Transverse colon (tissue), 4 donors: ENCODE results near the gene SULT1C3.

Experiments used
- EP300 ChIP-seq: sonication (generic); formaldehyde crosslinking; IDR thresholded peaks from one replicate; pipeline ENCODE4 v1.6.1; 2017; ENCODE audit warnings: antibody characterized with exemption, low read depth
- POLR2A ChIP-seq: fragments of 450-650 bp; IDR thresholded peaks from one replicate; pipeline ENCODE4 v1.6.1; 2016; ENCODE audit warnings: antibody characterized with exemption, mild to moderate bottlenecking, moderate library complexity
- POLR2AphosphoS5 ChIP-seq, 3 donors: sonication (generic); formaldehyde crosslinking; IDR thresholded peaks; one replicate each; pipeline ENCODE4 v1.6.1; 2016; ENCODE audit warnings: antibody characterized with exemption in 3 of 3
- TF ChIP-seq, protein P1 (sequence below), 5 experiments: fragments of 200-600 bp in 3 of 5; fragments of 450-650 bp in 2 of 5; sonication (generic) in 3 of 5; IDR thresholded peaks; 1 replicate in 2 of 5; 2 replicates in 3 of 5; pipeline ENCODE4 v1.5.1; 2016 to 2017; ENCODE audit warnings: antibody characterized with exemption in 5 of 5, inconsistent platforms in 3 of 5, mild to moderate bottlenecking in 2 of 5, moderate library complexity in 1 of 5

DNA sequence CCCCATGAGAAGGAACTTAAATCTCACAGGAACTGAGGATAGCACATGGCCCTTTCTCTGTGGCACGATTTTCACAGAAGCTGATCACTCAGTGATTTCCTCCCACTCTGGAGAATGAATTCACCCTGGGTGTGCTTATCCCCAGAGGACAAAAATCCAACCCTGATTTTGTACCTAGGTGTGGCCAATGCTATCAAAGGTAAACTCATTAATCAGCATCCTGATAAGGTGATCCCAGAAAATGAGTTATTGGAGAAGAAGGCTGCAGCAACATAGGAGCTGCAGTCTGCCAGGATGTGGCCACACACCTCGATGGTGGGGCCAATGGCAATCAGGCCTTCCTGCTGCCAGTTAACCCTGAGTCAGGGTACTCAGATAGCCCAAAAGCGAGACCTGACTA is 40.7 kb downstream of the SULT1C3 start:
- TF ChIP-seq POLR2A (no peak), POLR2AphosphoS5 (IDR thresholded peaks at IDR 0.05) (no peak), EP300 (no peak)
- TF ChIP-seq, protein P1, sequence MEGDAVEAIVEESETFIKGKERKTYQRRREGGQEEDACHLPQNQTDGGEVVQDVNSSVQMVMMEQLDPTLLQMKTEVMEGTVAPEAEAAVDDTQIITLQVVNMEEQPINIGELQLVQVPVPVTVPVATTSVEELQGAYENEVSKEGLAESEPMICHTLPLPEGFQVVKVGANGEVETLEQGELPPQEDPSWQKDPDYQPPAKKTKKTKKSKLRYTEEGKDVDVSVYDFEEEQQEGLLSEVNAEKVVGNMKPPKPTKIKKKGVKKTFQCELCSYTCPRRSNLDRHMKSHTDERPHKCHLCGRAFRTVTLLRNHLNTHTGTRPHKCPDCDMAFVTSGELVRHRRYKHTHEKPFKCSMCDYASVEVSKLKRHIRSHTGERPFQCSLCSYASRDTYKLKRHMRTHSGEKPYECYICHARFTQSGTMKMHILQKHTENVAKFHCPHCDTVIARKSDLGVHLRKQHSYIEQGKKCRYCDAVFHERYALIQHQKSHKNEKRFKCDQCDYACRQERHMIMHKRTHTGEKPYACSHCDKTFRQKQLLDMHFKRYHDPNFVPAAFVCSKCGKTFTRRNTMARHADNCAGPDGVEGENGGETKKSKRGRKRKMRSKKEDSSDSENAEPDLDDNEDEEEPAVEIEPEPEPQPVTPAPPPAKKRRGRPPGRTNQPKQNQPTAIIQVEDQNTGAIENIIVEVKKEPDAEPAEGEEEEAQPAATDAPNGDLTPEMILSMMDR (IDR thresholded peaks at IDR 0.05) = no peak
